ENCODE results near the gene FAM43A. TPM values are rescaled to one million over a fixed set of nuclear protein-coding genes. Genes with fewer than 3 reads are reported as not detected.
A peak's percentile ranks its signal among the peaks of the same experiment; 100 is the strongest.

The FAM43A gene
- total and polyA plus RNA-seq, 10 of the 15 experiments (the other 5 are each of a cell fraction or from before 2014, with no cell fraction given): 0.27 to 5.0 (median 1.1) TPM

- POLR2A ChIA-PET: no interaction called here
- Histone ChIP-seq H4K20me1 (ENCODE audit: control insufficient read depth, insufficient read depth) (no peaks in the 10 kb centered on the region), H3K4me3 (no peak overlapping the region), H3K27me3 (replicated peaks in 1 of 2; ENCODE audit: control insufficient read depth in 2 of 2, insufficient read depth in 2 of 2, low read length in 1 of 2) (no peaks in the 10 kb centered on the region), H3K4me2 (ENCODE audit: control insufficient read depth, insufficient read depth) (no peak overlapping the region), H2AFZ (ENCODE audit: control insufficient read depth, low read depth, low read length) (no peak overlapping the region), H3K36me3 (ENCODE audit: control insufficient read depth in 2 of 2, insufficient read depth in 2 of 2, low read length in 1 of 2) (peaks cover 0 to 4% of the 10 kb centered on the region in 2 experiments; a peak in 2 of 4 replicates), H3K9ac (ENCODE audit: control insufficient read depth, insufficient read depth, low read length) (no peak overlapping the region), H3K79me2 (ENCODE audit: control insufficient read depth, insufficient read depth, low read length) (peaks cover 26% of the 10 kb centered on the region), H3K9me3 (replicated peaks; ENCODE audit: control insufficient read depth, insufficient read depth, low read length) (no peaks in the 10 kb centered on the region), H3K4me1 (ENCODE audit: control insufficient read depth, insufficient read depth, low read length) (peaks cover 21% of the 10 kb centered on the region), H3K27ac (ENCODE audit: control insufficient read depth, insufficient read depth) (no peak overlapping the region)
- in situ Hi-C loops (cut with MboI): loop anchor here (5.0 to 10.0 kb wide), 3 partner anchors 594 to 864 kb away; partner anchors contain the start of gene ACAP2
- DNase-seq (ENCODE audit: low read depth, low spot score) (no peak), FAIRE-seq (no peak), ATAC-seq (no peak)
- SMC1A ChIA-PET (ENCODE audit: uncharacterized antibody, unreplicated experiment): interaction anchor here (0.7 to 2.2 kb wide), 3 partner anchors 9 to 457 kb away, joined by 3 to 9 read pairs (median 7); no protein-coding TSS in a partner anchor
- RAD21 ChIA-PET (ENCODE audit: unreplicated experiment): interaction anchor here (1.3 to 6.3 kb wide), 3 partner anchors 9 to 596 kb away, joined by 4 to 69 read pairs (median 8); no protein-coding TSS in a partner anchor
- no peak for TF ChIP-seq ZBED1 (IDR thresholded peaks at IDR 0.05; ENCODE audit: borderline replicate concordance)
- no peak for TF ChIP-seq ZZZ3 (IDR thresholded peaks at IDR 0.05; ENCODE audit: control insufficient read depth, insufficient read length, low read depth)
- TF ChIP-seq PBX3 (IDR thresholded peaks at IDR 0.05; ENCODE audit: insufficient replicate concordance, low read depth, low read length): no peak
- 65% methylated on average over 3 of the region's 3 CpGs for WGBS (ENCODE audit: insufficient coverage, insufficient replicate concordance, low lambda C conversion rate, missing lambda C conversion rate)
- BruUV-seq (replicated peaks): no TSS peak
- CTCF ChIA-PET: interaction anchor here (0.9 to 6.0 kb wide), 4 partner anchors 9 to 597 kb away, joined by 3 to 96 read pairs (median 37); partner anchors contain the start of genes FAM43A and XXYLT1
- intact Hi-C loops (cut with micrococcal nuclease; ENCODE audit: unreplicated experiment): loop anchor here (2.0 kb wide), 1 partner anchor 587 kb away; no protein-coding TSS in a partner anchor
Observed at GRCh38 chr3:194673761-194674160, 11.9 kb upstream of the FAM43A start.

- Histone ChIP-seq H3K9me3 (replicated peaks; ENCODE audit: control insufficient read depth, insufficient read depth, low read length) (no peaks in the 10 kb centered on the region), H3K4me2 (ENCODE audit: control insufficient read depth, insufficient read depth) (peak overlapping the region; percentile 59), H3K4me3 (no peak overlapping the region), H2AFZ (ENCODE audit: control insufficient read depth, low read depth, low read length) (peak overlapping the region; percentile 68), H3K36me3 (ENCODE audit: control insufficient read depth in 2 of 2, insufficient read depth in 2 of 2, low read length in 1 of 2) (no peaks in the 10 kb centered on the region), H3K79me2 (ENCODE audit: control insufficient read depth, insufficient read depth, low read length) (peaks cover 18% of the 10 kb centered on the region), H3K27me3 (replicated peaks in 1 of 2; ENCODE audit: control insufficient read depth in 2 of 2, insufficient read depth in 2 of 2, low read length in 1 of 2) (no peaks in the 10 kb centered on the region), H3K9ac (ENCODE audit: control insufficient read depth, insufficient read depth, low read length) (peak overlapping the region; percentile 46), H3K27ac (ENCODE audit: control insufficient read depth, insufficient read depth) (no peak overlapping the region; the same call in 1 of the 2 replicates), H4K20me1 (ENCODE audit: control insufficient read depth, insufficient read depth) (no peaks in the 10 kb centered on the region), H3K4me1 (ENCODE audit: control insufficient read depth, insufficient read depth, low read length) (peaks cover 21% of the 10 kb centered on the region)
- CTCF ChIA-PET: interaction anchor here (1.1 to 6.0 kb wide), 4 partner anchors 8 to 587 kb away, joined by 3 to 96 read pairs (median 4); no protein-coding TSS in a partner anchor
- ATAC-seq (no peak), FAIRE-seq (no peak), DNase-seq (ENCODE audit: low read depth, low spot score) (no peak)
- in situ Hi-C loops (cut with MboI) (loop anchor here (5.0 to 10.0 kb wide), 2 partner anchors 422 to 770 kb away; partner anchors contain the start of gene ACAP2), intact Hi-C loops (cut with micrococcal nuclease; ENCODE audit: unreplicated experiment) (no loop called here)
- BruUV-seq (replicated peaks): no TSS peak
- WGBS (ENCODE audit: insufficient coverage, insufficient replicate concordance, low lambda C conversion rate, missing lambda C conversion rate): 71% methylated on average over 12 of the region's 12 CpGs
- RAD21 ChIA-PET (ENCODE audit: unreplicated experiment): interaction anchor here (0.8 to 1.4 kb wide), 3 partner anchors 13 to 585 kb away, joined by 3 to 6 read pairs (median 4); no protein-coding TSS in a partner anchor
- SMC1A ChIA-PET (ENCODE audit: uncharacterized antibody, unreplicated experiment): interaction anchor here (0.8 to 2.2 kb wide), 6 partner anchors 9 to 473 kb away, joined by 3 to 7 read pairs (median 3); no protein-coding TSS in a partner anchor
- POLR2A ChIA-PET: interaction anchor here (0.6 to 1.4 kb wide), 4 partner anchors 182 to 867 kb away, joined by 3 read pairs; no protein-coding TSS in a partner anchor
- TF ChIP-seq PAX5 (IDR thresholded peaks at IDR 0.05; ENCODE audit: borderline replicate concordance, low read depth, low read length) (0 out of 2 replicates have a peak, but pooled peaks have one; percentile 28), MYB (IDR thresholded peaks at IDR 0.05; ENCODE audit: borderline replicate concordance, low read depth, low read length) (no peak), DPF2 (IDR thresholded peaks at IDR 0.05) (peak; percentile 25; the same call in 1 of the 2 replicates), BCL11A (IDR thresholded peaks at IDR 0.05; ENCODE audit: low read depth, low read length) (0 out of 2 replicates have a peak, but pooled peaks have one; percentile 22), IKZF2 (IDR thresholded peaks at IDR 0.05) (peak in 1 of 2 experiments; percentile 27; a peak in 2 of 4 replicates), MLLT1 (IDR thresholded peaks at IDR 0.05) (0 out of 2 replicates have a peak, but pooled peaks have one; percentile 50), KAT2A (conservative IDR thresholded peaks at IDR 0.05; ENCODE audit: control insufficient read depth, low read depth, low read length) (no peak)
Observed at GRCh38 chr3:194675081-194675640, 10.5 kb upstream of the FAM43A start.

Measured in GM12878 (cell line).